CD14-positive monocyte (primary cell): ENCODE results near the gene SLC34A2. TPM values are rescaled to one million over a fixed set of nuclear protein-coding genes. Genes with fewer than 3 reads are reported as not detected.

Experiments
- DNase-seq, 3 donors: peaks; one replicate each; pipeline ENCODE4 v3.0.0-alpha.2; 2011 to 2022
- H2AFZ ChIP-seq: 2 replicates; pipeline ENCODE4 v1.6.0; 2012; ENCODE audit warnings: mild to moderate bottlenecking, low read depth, low read length, inconsistent platforms; ENCODE audit not compliant: insufficient read depth, poor library complexity, severe bottlenecking
- H3K27ac ChIP-seq, 2 donors: 1 replicate in 1 of 2; 2 replicates in 1 of 2; pipeline ENCODE4 v1.5.1; 2012 to 2013; ENCODE audit warnings: low read length in 2 of 2, control low read depth in 1 of 2, inconsistent platforms in 1 of 2, low read depth in 1 of 2, mild to moderate bottlenecking in 1 of 2
- H3K27me3 ChIP-seq, 2 donors: one replicate each; pipeline versions ENCODE4 v1.6.0 to v1.6.1; 2011 to 2013; ENCODE audit warnings: low read length in 2 of 2; ENCODE audit not compliant: control insufficient read depth in 2 of 2, insufficient read depth in 2 of 2
- H3K36me3 ChIP-seq, 2 donors: replicated peaks in 1 of 2; 1 replicate in 1 of 2; 2 replicates in 1 of 2; pipeline versions ENCODE4 v1.5.1 to v1.6.1; 2012 to 2013; ENCODE audit warnings: low read length in 2 of 2, control low read depth in 1 of 2, inconsistent platforms in 1 of 2, mild to moderate bottlenecking in 1 of 2; ENCODE audit not compliant: insufficient read depth in 2 of 2, control insufficient read depth in 1 of 2
- H3K4me1 ChIP-seq, 2 donors: 1 replicate in 1 of 2; 2 replicates in 1 of 2; pipeline versions ENCODE4 v1.5.1 to v1.6.1; 2012 to 2013; ENCODE audit warnings: low read length in 2 of 2, control low read depth in 1 of 2, inconsistent platforms in 1 of 2, mild to moderate bottlenecking in 1 of 2, moderate library complexity in 1 of 2; ENCODE audit not compliant: insufficient read depth in 2 of 2, control insufficient read depth in 1 of 2
- H3K4me2 ChIP-seq: replicated peaks from 2 replicates; pipeline ENCODE3; 2012; ENCODE audit warnings: low read length, moderate library complexity, mild to moderate bottlenecking; ENCODE audit not compliant: poor library complexity, severe bottlenecking; ENCODE audit errors: extremely low read depth
- H3K4me3 ChIP-seq, 3 experiments: fragments of 200-600 bp in 1 of 3; sonication (generic) in 1 of 3; replicated peaks in 1 of 3; 1 replicate in 2 of 3; 2 replicates in 1 of 3; pipeline ENCODE4 v1.5.1; 2011 to 2013; ENCODE audit warnings: low read length in 3 of 3, mild to moderate bottlenecking in 3 of 3, control low read depth in 2 of 3, low read depth in 2 of 3, inconsistent platforms in 1 of 3, moderate library complexity in 1 of 3
- H3K79me2 ChIP-seq: 2 replicates; pipeline ENCODE4 v1.6.0; 2012; ENCODE audit warnings: mild to moderate bottlenecking, control low read depth, inconsistent platforms, low read length, moderate library complexity; ENCODE audit not compliant: insufficient read depth
- H3K9ac ChIP-seq: 2 replicates; pipeline ENCODE4 v1.6.0; 2017; ENCODE audit warnings: low read length, mild to moderate bottlenecking; ENCODE audit not compliant: insufficient read depth, poor library complexity, severe bottlenecking
- H3K9me3 ChIP-seq, 2 donors: replicated peaks in 1 of 2; 1 replicate in 1 of 2; 2 replicates in 1 of 2; pipeline versions ENCODE4 v1.5.1 to v1.6.1; 2012 to 2013; ENCODE audit warnings: low read length in 2 of 2, control low read depth in 1 of 2; ENCODE audit not compliant: control insufficient read depth in 1 of 2, insufficient read depth in 1 of 2
- H4K20me1 ChIP-seq: 2 replicates; pipeline ENCODE4 v1.6.0; 2012; ENCODE audit warnings: mild to moderate bottlenecking, low read length, control low read depth, moderate library complexity; ENCODE audit not compliant: insufficient read depth
- H3K27ac Mint-ChIP-seq, 7 donors: one replicate each; pipeline ENCODE4 v1.8.0; 2020; ENCODE audit warnings: mild to moderate bottlenecking in 7 of 7, mixed read lengths in 7 of 7, moderate library complexity in 6 of 7, inconsistent platforms in 2 of 7
- H3K27me3 Mint-ChIP-seq, 3 donors: one replicate each; pipeline ENCODE4 v1.8.0; 2021 to 2022; ENCODE audit warnings: low read depth in 3 of 3, mild to moderate bottlenecking in 3 of 3, mixed read lengths in 3 of 3, moderate library complexity in 3 of 3, inconsistent platforms in 1 of 3
- H3K36me3 Mint-ChIP-seq, 2 donors: one replicate each; pipeline ENCODE4 v1.8.0; 2020; ENCODE audit warnings: mixed read lengths in 2 of 2, inconsistent platforms in 1 of 2, mild to moderate bottlenecking in 1 of 2
- H3K4me1 Mint-ChIP-seq: one replicate; pipeline ENCODE4 v1.8.0; 2020; ENCODE audit warnings: mild to moderate bottlenecking, mixed read lengths
- H3K4me3 Mint-ChIP-seq, 2 donors: one replicate each; pipeline ENCODE4 v1.8.0; 2020; ENCODE audit warnings: mild to moderate bottlenecking in 2 of 2, mixed read lengths in 2 of 2, moderate library complexity in 1 of 2
- H3K9me3 Mint-ChIP-seq, 7 donors: one replicate each; pipeline ENCODE4 v1.8.0; 2020 to 2022; ENCODE audit warnings: mixed read lengths in 7 of 7, mild to moderate bottlenecking in 6 of 7, moderate library complexity in 6 of 7, inconsistent platforms in 2 of 7
- WGBS: methylation state at CpG from one replicate; pipeline ENCODE4 v1.1.5; 2013; ENCODE audit warnings: missing lambda C conversion rate; ENCODE audit not compliant: insufficient coverage; 5-methylcytosine and 5-hydroxymethylcytosine counted together
- intact Hi-C, 2 donors: fragments of 100-400 bp; cut with micrococcal nuclease; formaldehyde crosslinking; loops; one replicate each; pipeline versions ENCODE4 v1.15.0 to v1.15.1; 2023
- polyA plus RNA-seq, 3 donors: library from polyadenylated mRNA; depleted of rRNA in 1 of 3; unstranded in 2 of 3; stranded (reverse) in 1 of 3; fragments of 300-500 nt in 2 of 3; fragments of >200 nt in 1 of 3; fragmentation: Illumina TruSeq in 2 of 3; gene quantifications; 1 replicate in 2 of 3; 2 replicates in 1 of 3; pipeline ENCODE4 v1.2.3, GENCODE V29; 2012 to 2021
- TF ChIP-seq, protein P1 (sequence below): fragments of 200-600 bp; IDR thresholded peaks from one replicate; pipeline ENCODE4 v1.8.0; 2022; ENCODE audit warnings: antibody characterized with exemption, mild to moderate bottlenecking

SLC34A2 gene
- polyA plus RNA-seq, 3 donors: not detected

- no peaks in the 10 kb centered on the region for H3K36me3 ChIP-seq
- no peaks in the 10 kb centered on the region for H4K20me1 ChIP-seq
- TF ChIP-seq, protein P1, sequence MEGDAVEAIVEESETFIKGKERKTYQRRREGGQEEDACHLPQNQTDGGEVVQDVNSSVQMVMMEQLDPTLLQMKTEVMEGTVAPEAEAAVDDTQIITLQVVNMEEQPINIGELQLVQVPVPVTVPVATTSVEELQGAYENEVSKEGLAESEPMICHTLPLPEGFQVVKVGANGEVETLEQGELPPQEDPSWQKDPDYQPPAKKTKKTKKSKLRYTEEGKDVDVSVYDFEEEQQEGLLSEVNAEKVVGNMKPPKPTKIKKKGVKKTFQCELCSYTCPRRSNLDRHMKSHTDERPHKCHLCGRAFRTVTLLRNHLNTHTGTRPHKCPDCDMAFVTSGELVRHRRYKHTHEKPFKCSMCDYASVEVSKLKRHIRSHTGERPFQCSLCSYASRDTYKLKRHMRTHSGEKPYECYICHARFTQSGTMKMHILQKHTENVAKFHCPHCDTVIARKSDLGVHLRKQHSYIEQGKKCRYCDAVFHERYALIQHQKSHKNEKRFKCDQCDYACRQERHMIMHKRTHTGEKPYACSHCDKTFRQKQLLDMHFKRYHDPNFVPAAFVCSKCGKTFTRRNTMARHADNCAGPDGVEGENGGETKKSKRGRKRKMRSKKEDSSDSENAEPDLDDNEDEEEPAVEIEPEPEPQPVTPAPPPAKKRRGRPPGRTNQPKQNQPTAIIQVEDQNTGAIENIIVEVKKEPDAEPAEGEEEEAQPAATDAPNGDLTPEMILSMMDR: no peak
- no peaks in the 10 kb centered on the region for H3K9me3 ChIP-seq
- H3K9ac ChIP-seq: no peak overlapping the region
- intact Hi-C loops: no loop called here
- no peak overlapping the region for H3K27ac ChIP-seq
- no peaks in the 10 kb centered on the region for H3K79me2 ChIP-seq
- DNase-seq: no peak
- no peak overlapping the region for H2AFZ ChIP-seq
- Mint-ChIP-seq H3K4me3 (no peak overlapping the region), H3K36me3 (no peaks in the 10 kb centered on the region), H3K4me1 (no peaks in the 10 kb centered on the region), H3K27ac (no peak overlapping the region), H3K27me3 (peaks cover 1 to 15% (median 11%) of the 10 kb centered on the region in 3 donors), H3K9me3 (no peaks in the 10 kb centered on the region)
- no peaks in the 10 kb centered on the region for H3K27me3 ChIP-seq
- WGBS: no CpG with 5 or more reads among the region's 1 CpG
- H3K4me3 ChIP-seq: no peak overlapping the region
- H3K4me1 ChIP-seq: no peaks in the 10 kb centered on the region
- H3K4me2 ChIP-seq: no peak overlapping the region
These were observed 31.0 kb upstream of the SLC34A2 start for GRCh38 chr4:25624616-25625015.

DNA sequence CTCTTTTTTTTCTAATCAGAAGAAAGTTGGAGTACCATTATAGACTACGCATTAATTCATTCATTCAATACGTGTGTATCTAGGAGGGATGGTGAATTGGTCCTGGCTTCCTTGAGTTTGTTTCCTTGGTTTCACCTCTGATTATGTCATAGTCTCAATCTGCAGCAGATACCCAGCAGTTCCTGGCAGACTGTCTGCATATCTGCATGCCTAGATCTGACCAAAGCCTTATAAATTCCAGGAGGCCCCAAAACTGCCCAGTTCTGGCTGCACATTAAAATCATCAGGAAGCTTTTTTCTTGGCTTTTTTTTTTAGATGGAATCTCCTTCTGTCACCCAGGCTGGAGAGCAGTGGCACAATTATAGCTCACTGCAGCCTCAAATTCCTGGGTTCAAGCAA is 27.2 kb upstream of the SLC34A2 start:
- Histone ChIP-seq H3K79me2 (no peaks in the 10 kb centered on the region), H3K27me3 (no peaks in the 10 kb centered on the region), H3K4me1 (no peaks in the 10 kb centered on the region), H3K4me2 (no peak overlapping the region), H3K9ac (no peak overlapping the region), H3K4me3 (no peak overlapping the region), H3K36me3 (no peaks in the 10 kb centered on the region), H3K9me3 (no peaks in the 10 kb centered on the region), H3K27ac (no peak overlapping the region), H4K20me1 (no peaks in the 10 kb centered on the region), H2AFZ (no peak overlapping the region)
- Mint-ChIP-seq H3K4me3 (no peak overlapping the region), H3K4me1 (no peaks in the 10 kb centered on the region), H3K36me3 (no peaks in the 10 kb centered on the region), H3K27ac (no peak overlapping the region), H3K9me3 (peaks cover 0 to 11% (median 4%) of the 10 kb centered on the region in 7 donors), H3K27me3 (peaks cover 0 to 6% (median 3%) of the 10 kb centered on the region in 3 donors)
- intact Hi-C loops: no loop called here
- TF ChIP-seq, protein P1: no peak
- no peak for DNase-seq
- 100% methylated on average over 1 of the region's 2 CpGs for WGBS
